PC-9 (cell line): ENCODE measurements around the gene SELPLG. TPM values are rescaled to one million over a fixed set of nuclear protein-coding genes. Genes with fewer than 3 reads are reported as not detected.

Experiments used
- BruUV-seq: library from RNA; stranded (reverse); fragments of 400-500 nt; replicated peaks from 2 replicates; lab custom pipeline; 2021; lab: Mats Ljungman, UMichigan
- CTCF ChIA-PET: fragments of 300-600 bp; sonication (Branson Sonifier 250); formaldehyde crosslinking; loops from one replicate; lab custom pipeline; 2022; ENCODE audit warnings: antibody characterized with exemption; lab: Charles Lee
- POLR2A ChIA-PET: fragments of 300-600 bp; sonication (Branson Sonifier 250); formaldehyde crosslinking; loops from one replicate; lab custom pipeline; 2022; ENCODE audit warnings: antibody characterized with exemption; ENCODE audit not compliant: unreplicated experiment; lab: Charles Lee
- DNase-seq, 2 experiments: peaks; one replicate each; pipeline versions ENCODE4 v3.0.0 to v3.0.0-alpha.2; 2015 to 2022; ENCODE audit warnings: mixed read lengths in 1 of 2
- H2AFZ ChIP-seq: fragments of 200-600 bp; sonication (generic); 2 replicates; pipeline ENCODE4 v1.8.1; 2017; ENCODE audit warnings: antibody characterized with exemption
- H3F3A ChIP-seq: fragments of 200-600 bp; sonication (generic); 2 replicates; pipeline ENCODE4 v1.8.1; 2017; ENCODE audit warnings: antibody characterized with exemption, mild to moderate bottlenecking, low read depth; ENCODE audit not compliant: insufficient read depth
- H3K27ac ChIP-seq: fragments of 200-600 bp; sonication (generic); 2 replicates; pipeline ENCODE4 v1.6.1; 2016; ENCODE audit warnings: mixed run types
- H3K27me3 ChIP-seq: fragments of 200-600 bp; sonication (generic); 2 replicates; pipeline ENCODE4 v1.6.1; 2016; ENCODE audit warnings: low read depth, mixed run types; ENCODE audit not compliant: insufficient read depth
- H3K36me3 ChIP-seq: fragments of 200-600 bp; sonication (generic); 2 replicates; pipeline ENCODE4 v1.6.1; 2016; ENCODE audit warnings: low read depth, mixed run types
- H3K4me1 ChIP-seq: fragments of 200-600 bp; sonication (generic); replicated peaks from 2 replicates; pipeline ENCODE4 v1.6.1; 2016; ENCODE audit warnings: mixed run types; ENCODE audit not compliant: insufficient read depth
- H3K4me2 ChIP-seq: fragments of 200-600 bp; sonication (generic); 2 replicates; pipeline ENCODE4 v1.6.1; 2017; ENCODE audit warnings: mixed run types
- H3K4me3 ChIP-seq: fragments of 200-600 bp; sonication (generic); 2 replicates; pipeline ENCODE4 v1.6.1; 2016; ENCODE audit warnings: mixed run types
- H3K79me2 ChIP-seq: fragments of 200-600 bp; sonication (generic); 2 replicates; pipeline ENCODE4 v1.6.1; 2017; ENCODE audit warnings: low read depth, mixed run types
- H3K9me2 ChIP-seq: fragments of 200-600 bp; sonication (generic); 2 replicates; pipeline ENCODE4 v1.8.1; 2017; ENCODE audit warnings: mild to moderate bottlenecking; ENCODE audit not compliant: insufficient read depth
- H3K9me3 ChIP-seq: fragments of 200-600 bp; sonication (generic); 2 replicates; pipeline ENCODE4 v1.8.1; 2016; ENCODE audit warnings: low read depth; ENCODE audit not compliant: insufficient read depth
- H4K20me1 ChIP-seq: fragments of 200-600 bp; sonication (generic); 2 replicates; pipeline ENCODE4 v1.8.1; 2017; ENCODE audit not compliant: insufficient read depth
- CTCF ChIP-seq: fragments of 200-600 bp; sonication (generic); conservative IDR thresholded peaks from 2 replicates; pipeline ENCODE4 v1.6.1; 2017; ENCODE audit warnings: mixed run types, antibody characterized with exemption, mild to moderate bottlenecking, moderate library complexity
- EZH2 ChIP-seq: fragments of 200-600 bp; sonication (generic); IDR thresholded peaks from 2 replicates; pipeline ENCODE4 v1.8.0; 2017; ENCODE audit warnings: antibody characterized with exemption, low read depth
- intact Hi-C: fragments of 100-400 bp; cut with micrococcal nuclease; formaldehyde crosslinking; loops from one replicate; pipeline ENCODE4 v1.10.0; 2022; ENCODE audit not compliant: unreplicated experiment
- total RNA-seq: library from RNA; stranded (reverse); gene quantifications from 2 replicates; pipeline ENCODE4 v1.2.3, GENCODE V29; 2021

The SELPLG gene
- total RNA-seq, 1 experiment from 2014 or later = 0.96 TPM

DNA sequence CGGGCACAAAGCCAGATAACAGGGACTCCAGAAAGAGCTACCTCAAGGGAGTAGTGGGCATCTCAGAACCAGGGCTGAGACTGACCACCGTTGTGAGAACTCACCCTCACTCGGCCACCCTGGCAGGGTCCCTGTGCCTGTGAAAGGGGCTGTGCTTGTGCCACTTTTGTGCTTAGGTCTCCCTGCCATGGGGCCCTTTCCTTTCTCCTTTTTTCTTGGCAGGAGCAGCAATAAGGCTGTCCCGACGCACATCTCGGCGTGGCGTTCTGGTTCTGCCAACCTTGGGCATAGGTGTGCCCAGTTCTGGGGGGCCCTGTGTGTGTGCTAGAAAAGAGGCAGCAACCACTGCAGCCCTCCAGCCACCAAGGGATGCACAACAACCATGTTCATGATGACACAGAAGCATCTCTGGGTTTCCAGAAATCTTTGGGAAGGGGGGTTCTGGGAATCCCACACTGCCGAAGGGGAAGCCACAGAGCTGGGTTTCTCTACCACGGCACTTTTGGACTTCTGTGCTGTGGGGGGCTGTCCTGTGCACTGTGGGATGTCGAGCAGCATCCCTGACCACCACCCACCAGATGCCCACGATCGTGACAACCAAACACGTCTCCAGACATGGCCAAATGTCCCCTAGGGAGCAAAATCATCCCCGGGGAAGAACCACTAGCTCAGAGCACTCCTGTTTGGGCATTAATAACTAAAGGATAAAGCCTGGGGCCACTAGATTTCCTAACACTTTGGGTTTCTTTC lies 22.7 kb downstream of the SELPLG start:
- TF ChIP-seq CTCF (no peak), EZH2 (no peak)
- Histone ChIP-seq H3F3A (no peaks in the 10 kb centered on the region), H3K4me3 (no peak overlapping the region), H2AFZ (no peak overlapping the region), H3K9me2 (no peaks in the 10 kb centered on the region), H4K20me1 (no peaks in the 10 kb centered on the region), H3K9me3 (no peaks in the 10 kb centered on the region), H3K36me3 (no peaks in the 10 kb centered on the region), H3K4me2 (no peak overlapping the region), H3K4me1 (0 out of 2 replicates have a peak, but pooled peaks cover 5% of the 10 kb centered on the region), H3K27ac (no peak overlapping the region), H3K79me2 (no peaks in the 10 kb centered on the region), H3K27me3 (no peaks in the 10 kb centered on the region)
- ChIA-PET POLR2A (no interaction called here), CTCF (interaction anchor here (0.6 kb wide), 1 partner anchor 741 kb away, joined by 8 read pairs; no protein-coding TSS in a partner anchor)
- BruUV-seq = no TSS peak
- intact Hi-C loops = loop anchor here (10.0 kb wide), 2 partner anchors 96 to 696 kb away; partner anchors contain the start of gene FICD
- DNase-seq = no peak

- no peak overlapping the region for H3K27ac ChIP-seq
- H3K9me2 ChIP-seq = no peaks in the 10 kb centered on the region
- H3K4me1 ChIP-seq = 0 out of 2 replicates have a peak, but pooled peaks cover 5% of the 10 kb centered on the region
- H3K4me3 ChIP-seq = no peak overlapping the region
- H3K36me3 ChIP-seq = no peaks in the 10 kb centered on the region
- ChIA-PET POLR2A (no interaction called here), CTCF (no interaction called here)
- BruUV-seq = no TSS peak
- TF ChIP-seq CTCF (no peak), EZH2 (no peak)
- no peaks in the 10 kb centered on the region for H3K9me3 ChIP-seq
- no peaks in the 10 kb centered on the region for H4K20me1 ChIP-seq
- H3K27me3 ChIP-seq = no peaks in the 10 kb centered on the region
- DNase-seq = no peak
- intact Hi-C loops = loop anchor here (10.0 kb wide), 2 partner anchors 96 to 696 kb away; partner anchors contain the start of gene FICD
- H3K4me2 ChIP-seq = no peak overlapping the region
- no peak overlapping the region for H2AFZ ChIP-seq
- H3K79me2 ChIP-seq = no peaks in the 10 kb centered on the region
- no peaks in the 10 kb centered on the region for H3F3A ChIP-seq
Observed at GRCh38 chr12:108610336-108610815, 23.3 kb downstream of the SELPLG start.

DNA sequence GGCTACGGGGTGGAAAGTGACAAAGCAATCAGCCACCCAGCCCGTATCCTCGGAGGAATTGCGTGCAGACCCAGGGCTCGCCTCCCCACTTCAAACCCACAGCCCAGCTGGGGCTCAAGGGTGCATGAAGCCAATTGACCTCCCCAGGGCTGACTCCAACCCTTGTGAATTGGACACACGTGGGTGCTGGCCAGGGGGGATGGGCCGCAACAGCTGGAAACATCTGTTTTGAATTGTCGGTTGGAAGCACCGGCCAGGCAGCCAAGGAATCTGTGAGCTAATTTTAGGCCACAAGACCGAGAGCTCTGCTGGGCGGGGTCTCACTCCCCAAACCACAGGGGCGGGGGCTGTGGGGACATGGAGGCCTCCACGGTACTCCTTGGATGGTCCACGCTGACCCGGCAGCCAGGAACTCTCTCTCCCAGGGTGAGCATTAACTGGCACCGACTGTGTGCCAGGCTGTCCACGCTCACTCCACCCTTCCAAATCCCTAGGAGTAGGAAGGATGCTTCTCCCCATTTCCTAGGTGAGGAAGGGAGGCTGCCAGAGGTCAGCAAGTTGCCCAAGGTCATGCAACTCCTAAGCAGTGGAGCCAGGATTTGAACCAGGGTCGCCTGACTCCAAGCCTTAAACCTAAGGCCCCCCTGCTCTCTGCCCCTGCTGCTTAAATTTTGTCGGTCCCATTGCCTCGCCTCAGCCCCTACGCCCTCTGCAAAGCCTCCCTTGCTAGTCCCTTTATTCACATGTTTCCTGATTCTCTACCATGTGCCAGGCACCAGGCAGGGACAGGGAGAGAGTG lies 24.0 kb downstream of the SELPLG start:
- no peak overlapping the region for H3K4me2 ChIP-seq
- no TSS peak for BruUV-seq
- POLR2A ChIA-PET = no interaction called here

More for the DNA sequence above, 24.0 kb downstream of the SELPLG start:
- TF ChIP-seq EZH2 = no peak
- TF ChIP-seq CTCF = no peak
- Histone ChIP-seq H3K36me3 (no peaks in the 10 kb centered on the region), H3K27me3 (no peaks in the 10 kb centered on the region), H3K9me3 (no peaks in the 10 kb centered on the region), H3K79me2 (no peaks in the 10 kb centered on the region), H3K9me2 (no peaks in the 10 kb centered on the region), H2AFZ (no peak overlapping the region), H3K4me3 (no peak overlapping the region), H4K20me1 (no peaks in the 10 kb centered on the region), H3K4me1 (0 out of 2 replicates have a peak, but pooled peaks cover 5% of the 10 kb centered on the region), H3F3A (no peaks in the 10 kb centered on the region), H3K27ac (no peak overlapping the region)
- DNase-seq = no peak
- intact Hi-C loops = loop anchor here (10.0 kb wide), 2 partner anchors 95 to 695 kb away; partner anchors contain the start of gene FICD
- CTCF ChIA-PET = no interaction called here
